Loucy (cell line): ENCODE measurements around the gene CDT1.

ENCODE experiments used
- CTCF ChIP-seq: fragments of 200-600 bp; sonication (generic); conservative IDR thresholded peaks from 2 replicates; pipeline ENCODE4 v1.5.1; 2014; ENCODE audit warnings: mild to moderate bottlenecking, antibody characterized with exemption, low read length
- EZH2phosphoT487 ChIP-seq: fragments of 200-600 bp; IDR thresholded peaks from 2 replicates; pipeline ENCODE4 v1.6.1; 2018; ENCODE audit warnings: antibody characterized with exemption, mild to moderate bottlenecking, moderate library complexity, borderline replicate concordance

DNA sequence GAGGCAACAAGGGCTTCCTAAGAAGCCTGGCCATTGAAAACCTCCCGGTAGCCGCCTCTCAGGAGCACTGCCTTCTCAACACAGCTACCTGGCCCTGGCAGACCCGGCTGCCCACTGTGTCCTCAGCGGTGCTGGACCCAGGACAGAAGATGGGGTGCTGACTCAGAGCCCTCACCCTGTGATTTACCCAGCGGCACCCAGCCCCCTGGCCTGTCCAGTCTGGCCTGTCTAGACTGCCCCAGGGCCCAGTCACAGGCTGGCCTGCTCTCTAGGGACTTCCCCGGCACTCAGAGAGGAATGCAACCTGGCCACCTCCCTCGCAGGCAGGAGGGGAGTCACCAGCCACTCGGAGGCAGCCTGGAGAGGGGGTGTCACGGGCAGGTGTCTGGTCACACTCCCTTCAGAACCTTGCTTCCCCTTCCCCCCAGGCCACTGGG lies 38.7 kb upstream of the CDT1 start:
- TF ChIP-seq CTCF (no peak), EZH2phosphoT487 (no peak)
